ENCODE data around the gene MRPS23. TPM values are rescaled to one million over a fixed set of nuclear protein-coding genes. Genes with fewer than 3 reads are reported as not detected.

MRPS23 gene
- total RNA-seq, 1 experiment from 2014 or later: 133 TPM

DNA sequence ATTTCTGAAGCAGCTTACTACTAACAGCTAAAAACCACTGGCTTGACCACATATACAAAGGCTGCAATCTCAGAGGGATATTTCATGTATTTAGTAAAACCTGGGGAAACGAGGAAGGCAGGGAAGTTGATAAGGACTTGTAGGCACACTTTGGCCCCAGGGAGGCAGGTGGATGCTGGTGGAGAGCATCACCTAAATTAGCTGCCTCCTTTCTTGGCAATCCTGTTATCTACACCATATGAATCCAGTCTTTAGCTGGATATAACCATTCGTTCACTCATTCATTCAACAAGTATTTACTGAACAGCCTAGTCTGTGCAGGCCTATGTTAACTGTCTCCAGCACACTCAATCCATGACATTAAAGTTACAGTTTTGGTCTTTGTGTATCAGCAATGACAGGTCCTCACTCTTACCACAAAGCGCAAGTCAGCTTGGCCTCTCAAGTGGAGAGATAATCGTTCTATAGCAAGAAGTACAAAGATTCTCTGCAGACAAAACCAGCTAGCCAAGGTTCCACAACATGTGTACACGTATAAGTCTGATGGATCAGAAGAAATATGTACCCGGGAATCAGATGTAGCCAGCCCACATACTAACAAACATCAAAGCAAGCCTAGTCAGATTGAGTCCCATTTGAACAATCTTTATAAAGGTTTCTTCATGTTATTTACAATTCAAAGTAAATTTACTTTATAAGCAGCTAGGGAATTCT, 10.8 kb downstream of the MRPS23 start:
- no peak for DNase-seq (ENCODE audit: low read depth)

DNA sequence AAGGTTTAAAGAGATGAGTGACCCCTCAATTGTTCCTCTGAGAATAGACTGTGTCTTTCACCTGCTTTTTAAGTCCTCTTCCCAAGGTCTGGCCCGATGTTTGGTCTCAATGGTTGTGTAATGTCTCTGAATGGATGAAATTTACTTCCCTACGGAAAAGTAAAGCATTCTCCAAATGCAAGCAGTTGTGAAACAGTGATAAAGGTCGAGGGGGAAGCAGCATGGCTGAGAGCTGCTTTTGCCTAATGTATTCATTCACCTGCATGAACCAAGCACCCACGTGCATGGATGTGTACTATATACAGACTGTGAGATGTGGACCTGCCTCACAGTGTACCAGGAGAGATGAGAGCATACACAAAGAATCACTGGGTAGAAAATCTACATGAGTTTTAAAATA, 11.4 kb downstream of the MRPS23 start:
- no peak for DNase-seq (ENCODE audit: low read depth)

DNA sequence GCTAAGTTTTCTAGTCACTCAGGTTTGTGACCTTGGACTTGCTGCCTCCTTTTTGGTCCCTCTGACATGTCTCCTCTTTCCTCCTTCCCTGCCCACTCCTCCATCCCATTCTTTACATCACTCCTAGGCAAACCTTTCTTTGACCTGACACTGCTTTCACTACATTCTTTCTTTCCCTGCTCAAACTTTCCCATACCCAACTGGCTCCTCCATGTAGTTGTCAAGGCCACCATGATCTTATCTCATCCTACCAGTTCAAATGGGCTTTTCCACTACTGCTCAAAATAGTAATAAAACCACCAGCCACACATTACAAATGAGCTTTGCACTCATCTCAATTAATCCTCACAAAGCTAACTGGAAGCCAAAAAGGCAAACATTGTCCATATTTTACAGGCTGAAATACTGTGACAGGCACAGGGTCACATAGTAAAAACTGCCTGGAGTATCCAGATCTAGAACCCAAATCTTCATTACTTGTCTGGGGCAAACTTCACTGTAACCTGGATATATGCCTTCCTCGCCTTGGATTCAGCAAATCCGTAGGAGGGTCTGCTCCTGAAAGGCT, 14.4 kb downstream of the MRPS23 start:
- no peak for DNase-seq (ENCODE audit: low read depth)

DNA sequence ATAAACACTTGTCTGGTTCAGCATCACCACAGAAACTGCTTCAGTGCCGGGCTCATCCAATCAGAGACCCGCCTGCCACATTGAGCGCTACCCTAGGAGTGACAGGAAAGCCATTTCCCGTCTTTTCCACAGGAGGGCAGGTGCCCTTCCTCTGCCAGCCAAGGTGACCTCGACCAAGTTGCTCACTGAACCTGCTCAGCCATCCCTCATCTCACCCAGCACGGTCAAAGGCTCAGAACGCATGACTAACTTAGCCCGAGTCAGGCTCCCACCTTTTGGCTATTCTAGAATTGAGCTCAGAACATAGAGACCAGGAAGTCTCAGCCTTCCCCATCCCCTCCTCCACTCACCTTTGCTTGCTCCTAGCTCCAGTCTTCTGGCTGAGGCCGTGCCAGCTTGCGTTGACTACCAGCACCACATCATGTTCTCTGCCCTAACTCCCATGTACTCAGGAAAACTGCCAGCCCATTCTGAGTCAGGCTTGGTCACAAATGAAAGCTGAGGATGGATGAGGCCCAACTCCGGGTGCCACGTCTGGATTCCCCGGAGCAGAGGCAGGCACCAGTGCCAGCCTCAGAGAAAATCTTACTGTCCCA, 15.6 kb downstream of the MRPS23 start:
- DNase-seq (ENCODE audit: low read depth): peak; percentile 76

DNA sequence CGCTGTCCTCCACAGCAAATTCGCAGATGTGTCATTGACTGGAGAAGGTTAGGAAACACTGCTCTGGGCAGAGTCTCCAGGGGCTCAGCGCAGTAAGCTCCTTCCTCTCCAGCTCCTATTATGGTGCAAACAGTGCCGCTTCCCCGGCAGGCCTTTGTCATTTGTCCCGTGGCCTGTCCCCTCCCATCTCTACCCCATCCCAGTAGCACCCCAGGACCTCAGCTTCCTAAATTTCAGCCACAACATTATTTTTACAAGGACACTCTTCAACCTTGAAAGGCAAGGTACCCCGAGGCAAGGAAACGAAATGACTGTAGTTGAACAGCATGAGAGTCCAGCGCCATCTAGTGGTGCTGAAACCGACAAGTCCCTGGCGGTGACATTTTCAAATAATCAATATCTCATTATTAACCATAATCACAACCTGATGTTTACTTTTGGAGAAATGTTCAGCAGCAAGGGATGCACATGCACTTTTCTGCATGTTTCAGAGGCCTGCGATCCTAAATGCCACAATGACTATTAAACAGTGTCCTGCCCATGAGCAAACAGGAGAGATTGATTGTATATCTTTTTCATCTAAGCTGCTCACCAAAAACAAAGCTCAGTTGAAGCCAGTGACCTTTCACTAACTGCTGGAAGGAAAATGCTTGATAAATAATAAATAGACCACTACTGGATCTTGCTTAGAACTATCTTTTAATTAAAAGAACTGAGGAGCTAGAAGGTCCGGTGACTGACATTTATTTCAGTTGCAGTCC, 16.5 kb downstream of the MRPS23 start:
- DNase-seq (ENCODE audit: low read depth): no peak

DNA sequence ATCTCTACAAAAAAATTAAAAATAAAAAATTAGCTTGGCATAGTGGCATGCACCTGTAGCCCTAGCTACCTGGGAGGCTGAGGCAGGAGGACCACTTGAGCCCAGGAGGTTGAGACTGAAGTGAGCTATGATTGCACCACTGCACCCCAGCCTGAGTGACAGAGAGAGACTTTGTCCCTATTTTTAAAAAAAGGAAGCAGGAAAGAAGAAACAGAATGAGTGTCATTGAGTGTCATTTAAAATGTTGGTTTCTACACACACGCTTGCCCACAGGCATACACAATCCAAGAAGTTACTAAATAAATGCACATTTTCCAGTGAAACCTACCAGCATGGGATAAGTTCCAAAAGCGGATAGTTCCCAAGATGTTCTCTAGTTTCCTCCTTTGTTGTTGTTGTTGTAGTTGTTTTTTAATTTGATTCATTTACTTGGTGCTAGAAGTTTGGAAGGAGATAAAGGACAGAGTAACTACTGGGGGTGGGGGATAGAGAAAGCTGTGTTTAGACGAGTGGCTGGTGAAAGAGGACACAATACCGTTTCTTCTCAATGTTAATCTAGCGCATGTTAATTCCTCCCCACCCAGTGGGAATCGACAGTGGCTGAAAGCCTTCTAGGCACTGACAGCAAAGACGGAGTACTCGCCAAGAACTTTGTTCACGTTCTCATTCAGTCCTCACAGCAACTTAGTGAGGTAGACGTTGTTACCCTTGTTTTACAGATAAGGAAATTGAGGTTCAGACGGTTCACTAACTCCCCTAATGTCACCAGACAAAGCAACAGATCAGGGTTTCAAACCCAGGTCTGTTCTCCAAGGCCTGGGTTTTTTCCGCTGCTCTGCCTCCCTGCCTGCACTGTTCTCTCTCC, 17.3 kb downstream of the MRPS23 start:
- DNase-seq (ENCODE audit: low read depth): no peak

DNA sequence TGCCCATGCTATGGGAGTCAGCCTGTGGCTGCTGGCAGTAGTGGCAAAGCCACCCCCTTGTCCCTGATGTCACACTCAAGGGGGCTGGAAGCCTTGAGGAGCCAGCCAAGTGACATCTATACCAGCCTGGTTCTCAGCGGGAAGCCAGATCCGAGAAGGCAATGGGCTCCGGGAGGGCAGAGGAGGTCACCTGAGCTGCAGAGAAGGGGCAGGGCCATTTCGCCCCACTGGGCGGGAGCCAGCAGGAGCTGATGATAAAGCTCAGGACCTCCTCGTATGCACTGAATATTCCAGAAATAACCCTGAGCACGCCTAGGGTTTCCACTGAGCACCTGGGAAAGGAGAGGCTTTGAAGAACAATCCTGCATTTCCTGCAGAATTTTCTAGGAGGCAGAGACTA, 19.0 kb downstream of the MRPS23 start:
- no peak for DNase-seq (ENCODE audit: low read depth)

DNA sequence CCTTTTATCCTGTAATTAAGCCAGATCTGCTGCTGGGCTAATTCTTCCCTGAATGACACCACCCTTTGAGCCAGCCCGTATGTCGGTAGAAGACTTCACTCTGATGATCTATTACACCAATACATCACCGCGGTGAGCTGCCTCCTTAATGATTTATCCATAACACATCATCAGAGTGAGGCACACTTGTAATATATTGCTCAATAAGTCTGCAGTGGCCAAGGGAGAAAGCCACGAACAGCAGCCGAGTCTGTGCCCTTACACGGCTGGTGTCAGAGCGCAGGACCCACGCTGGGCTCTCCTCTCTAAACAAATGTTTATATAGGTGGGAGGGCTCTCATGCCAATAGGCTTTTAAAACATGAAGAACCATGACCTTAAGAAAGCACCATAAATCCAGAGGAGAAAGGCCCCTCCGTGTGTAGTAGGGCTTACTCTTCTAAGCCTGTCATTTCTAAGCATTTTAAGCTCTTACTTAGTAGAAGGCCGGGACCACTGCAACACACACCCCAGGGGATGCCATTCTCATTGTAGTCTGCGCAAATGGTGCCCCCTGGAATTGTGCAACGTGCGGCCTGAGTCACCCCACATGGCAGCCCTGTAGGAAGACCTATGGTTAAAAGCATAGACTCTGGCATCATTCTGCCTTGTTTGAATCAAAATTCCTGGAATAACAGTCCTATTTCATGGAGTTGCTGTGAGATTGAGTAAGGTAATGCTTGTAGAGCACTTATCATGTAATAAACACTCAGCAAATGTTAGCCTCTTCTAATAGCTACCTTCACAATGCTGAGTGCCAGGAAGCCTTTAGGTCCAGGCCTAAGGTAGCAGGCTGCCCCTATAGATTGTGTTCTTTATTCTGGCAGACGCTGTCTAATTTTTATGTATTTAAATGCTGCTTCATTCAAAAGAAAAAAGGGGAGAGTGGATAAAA, 26.1 kb downstream of the MRPS23 start:
- no peak for DNase-seq (ENCODE audit: low read depth)

DNA sequence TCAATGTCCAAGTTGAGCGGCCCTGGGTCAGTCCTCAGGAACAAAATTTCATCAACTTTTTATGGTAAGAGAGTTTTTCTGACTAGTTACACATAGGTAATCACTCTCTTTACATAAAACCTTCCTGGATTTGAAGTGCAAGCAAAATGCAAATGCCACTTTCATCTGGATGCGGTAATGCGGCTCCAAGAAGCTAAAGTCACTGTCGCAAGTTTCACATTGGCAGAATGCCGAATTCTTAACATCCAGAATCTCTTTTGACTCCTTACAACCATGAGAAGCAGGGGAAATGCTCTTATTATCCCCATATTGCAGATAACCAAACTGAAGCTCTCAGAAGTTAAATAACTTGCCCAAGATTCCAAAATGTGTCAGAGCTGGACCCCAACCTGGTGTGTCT, 30.0 kb downstream of the MRPS23 start:
- DNase-seq (ENCODE audit: low read depth): no peak

DNA sequence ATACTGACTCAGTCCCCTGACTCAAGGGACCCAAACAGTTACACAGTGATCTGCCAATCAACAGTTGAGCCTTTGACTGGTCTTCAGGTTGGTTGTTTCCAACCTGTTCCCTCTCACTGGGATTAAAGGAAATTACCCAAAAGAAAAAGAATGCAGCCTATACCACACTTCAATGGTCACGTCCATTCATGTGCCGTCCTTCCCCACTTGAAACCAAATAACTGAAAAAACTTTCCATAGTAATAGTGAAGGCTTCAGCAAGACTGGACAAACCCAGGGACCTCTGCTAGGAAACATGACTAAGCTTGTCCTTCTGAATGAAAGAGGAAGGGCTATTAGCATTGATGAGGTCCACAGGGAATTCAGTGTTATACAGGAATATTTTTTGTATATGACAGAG, 30.6 kb downstream of the MRPS23 start:
- DNase-seq (ENCODE audit: low read depth): peak; percentile 41

DNA sequence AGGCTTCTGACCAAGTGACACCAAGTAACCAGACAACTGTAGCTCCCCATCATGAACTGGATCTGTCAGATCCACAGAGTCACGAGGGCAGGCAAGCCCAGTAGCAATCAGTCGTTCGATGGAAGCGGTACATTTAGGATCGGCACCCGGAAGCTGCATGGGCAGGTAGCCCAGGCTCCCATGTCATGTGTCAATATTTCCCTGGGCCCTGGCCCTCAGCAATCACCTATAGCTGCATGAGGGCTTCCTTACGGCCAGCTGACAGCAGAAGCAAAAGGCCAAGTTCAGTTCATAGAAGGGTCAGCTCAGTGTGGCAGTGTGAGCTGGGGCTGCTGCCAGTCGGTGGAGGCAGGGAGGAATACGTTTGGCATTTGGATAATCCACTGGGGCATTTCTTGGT, 31.8 kb downstream of the MRPS23 start:
- no peak for DNase-seq (ENCODE audit: low read depth)

DNA sequence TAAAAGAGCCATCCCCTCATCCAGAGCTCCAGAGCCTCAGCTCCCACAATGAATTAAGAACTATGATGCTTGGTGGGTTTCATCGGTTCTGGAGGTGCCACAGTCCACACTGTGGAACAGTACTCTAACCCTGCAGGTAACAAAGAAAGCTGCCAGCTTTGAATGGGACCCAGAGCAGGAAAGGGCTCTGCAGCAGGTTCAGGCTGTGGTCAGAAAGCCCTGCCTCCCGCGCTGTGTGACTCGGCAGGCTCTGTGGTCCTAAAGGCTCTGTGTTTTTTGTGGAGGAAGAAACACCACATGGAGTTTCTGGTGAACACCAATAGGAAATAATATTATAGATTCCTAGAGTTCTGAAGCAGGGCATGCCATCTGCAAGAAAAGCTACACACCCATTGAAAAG, 32.5 kb downstream of the MRPS23 start:
- DNase-seq (ENCODE audit: low read depth): no peak

DNA sequence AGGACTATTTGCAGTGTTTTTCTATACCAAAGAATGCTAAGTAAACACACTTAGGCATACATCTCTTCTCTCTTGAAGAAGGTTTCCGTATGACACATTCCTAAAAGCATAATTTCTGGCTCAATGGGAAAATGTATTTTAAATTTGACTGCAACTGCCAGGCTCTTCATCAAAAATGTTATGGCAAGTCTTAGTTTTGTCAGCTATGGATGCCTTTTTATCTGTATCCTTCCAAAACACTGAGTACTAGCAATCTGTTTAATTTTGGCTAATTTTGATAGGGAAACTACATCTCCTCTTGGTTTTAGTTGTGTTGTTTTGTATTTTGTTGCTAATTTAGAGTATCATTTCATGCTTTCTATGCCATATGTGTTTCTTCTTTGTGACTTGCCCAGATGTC, 35.4 kb downstream of the MRPS23 start:
- DNase-seq (ENCODE audit: low read depth): no peak

DNA sequence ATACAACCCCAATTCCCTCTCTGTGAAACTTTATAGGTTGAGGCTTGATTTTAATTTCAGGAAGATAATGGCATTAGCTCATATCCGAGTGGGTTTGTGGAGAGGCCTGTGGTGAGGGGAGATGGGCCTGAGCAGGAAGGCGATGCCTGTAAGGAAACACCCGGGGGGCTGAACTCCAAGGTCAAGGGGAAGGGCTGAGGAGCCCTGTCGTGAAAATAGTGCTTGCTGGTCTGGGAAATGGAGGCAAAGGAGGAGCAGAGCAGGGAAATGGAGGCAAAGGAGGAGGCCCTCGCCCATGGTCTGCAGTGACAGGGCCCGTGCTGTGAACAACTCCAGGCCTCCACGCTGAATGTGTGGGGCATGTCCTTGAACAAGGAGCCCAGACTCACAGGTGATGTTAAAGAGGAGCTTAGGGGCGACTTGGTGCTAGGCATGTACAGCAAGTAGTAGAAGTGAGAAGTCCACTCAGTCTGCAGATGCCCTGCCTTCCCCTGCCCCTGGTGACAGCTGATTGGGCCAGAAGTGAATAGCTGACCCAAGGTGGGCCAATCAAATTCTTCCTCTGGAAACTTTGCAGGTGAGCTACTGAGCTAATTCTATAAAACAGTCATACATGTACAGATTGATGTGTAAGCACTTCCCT, 38.1 kb downstream of the MRPS23 start:
- no peak for DNase-seq (ENCODE audit: low read depth)

DNA sequence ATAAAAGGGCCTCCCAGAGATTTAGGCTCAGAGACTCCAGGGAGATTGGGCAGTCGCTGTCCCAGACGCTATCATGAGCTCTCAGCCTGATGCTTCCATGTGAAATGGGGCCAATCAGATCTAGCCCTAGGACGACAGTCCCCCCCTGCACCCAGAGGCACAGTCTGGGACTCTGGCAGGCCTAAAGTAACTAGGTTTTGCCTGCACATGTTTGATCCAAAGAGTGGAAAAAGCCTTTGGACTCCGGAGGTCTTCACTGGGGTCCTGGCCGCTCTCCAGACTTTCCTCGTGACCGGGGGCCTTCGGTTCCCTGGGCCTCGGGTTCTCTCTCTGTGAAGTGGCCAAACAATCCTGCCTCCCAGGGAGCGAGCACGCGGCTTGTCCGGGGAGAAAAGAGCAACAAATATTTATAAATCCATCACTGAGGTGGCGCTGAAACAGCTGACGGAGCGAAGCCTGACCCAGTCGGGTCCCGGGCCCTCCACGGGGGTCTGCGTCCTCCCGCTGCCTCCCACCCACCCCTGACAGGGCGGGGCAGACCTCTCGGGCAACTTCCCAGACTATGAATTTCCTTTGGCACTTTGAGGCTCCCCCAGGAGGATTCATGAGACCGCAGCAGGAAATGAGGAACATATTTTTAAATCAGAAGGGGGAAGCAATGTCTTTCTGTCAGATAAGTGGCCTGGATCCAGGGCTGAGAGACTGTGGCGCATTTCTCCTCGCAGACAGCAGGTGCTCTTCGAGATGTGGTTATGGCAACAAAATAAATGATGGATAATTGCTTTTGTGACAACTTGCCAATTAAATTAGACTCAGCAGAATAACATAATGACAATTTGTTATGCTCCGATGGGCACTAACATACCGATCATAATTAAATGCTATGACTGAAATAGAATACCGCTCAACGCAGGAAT, 38.9 kb downstream of the MRPS23 start:
- peak; percentile 63 for DNase-seq (ENCODE audit: low read depth)

DNA sequence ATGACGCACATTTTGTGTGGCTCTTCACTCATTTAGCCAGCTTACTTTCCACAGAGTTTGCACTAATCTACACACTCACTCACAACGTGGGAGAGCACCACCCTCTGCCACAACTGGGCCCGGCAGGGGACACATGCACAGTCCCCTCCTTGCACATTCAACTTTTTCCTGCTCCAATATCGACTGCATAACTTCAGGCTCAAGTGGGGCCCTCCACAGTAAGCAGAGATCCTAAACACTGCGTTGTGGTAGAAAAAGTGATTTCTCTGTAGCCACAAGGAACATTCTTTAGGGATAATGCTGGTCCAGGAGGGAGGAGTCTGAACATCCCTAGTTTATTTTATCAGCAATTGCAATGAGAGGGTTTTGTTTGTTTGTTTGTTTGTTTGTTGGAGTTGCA, 40.0 kb downstream of the MRPS23 start:
- DNase-seq (ENCODE audit: low read depth): no peak

DNA sequence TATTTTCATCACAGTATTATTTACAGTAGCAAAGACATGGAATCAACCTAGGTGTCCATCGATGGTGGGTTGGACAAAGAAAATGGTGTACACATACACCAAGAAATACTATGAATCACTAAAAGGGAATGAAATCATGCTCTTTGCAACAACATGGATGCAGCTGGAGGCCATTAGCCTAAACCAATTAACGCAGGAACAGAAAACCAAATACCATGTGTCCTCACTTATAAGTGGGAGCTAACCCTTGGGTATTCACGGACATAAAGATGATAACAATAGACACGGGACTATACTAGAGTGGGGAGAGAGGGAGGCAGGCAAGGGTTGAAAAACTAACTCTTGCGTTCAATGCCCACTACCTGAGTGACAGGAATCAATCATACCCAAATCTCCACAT, 41.0 kb downstream of the MRPS23 start:
- DNase-seq (ENCODE audit: low read depth): no peak

DNA sequence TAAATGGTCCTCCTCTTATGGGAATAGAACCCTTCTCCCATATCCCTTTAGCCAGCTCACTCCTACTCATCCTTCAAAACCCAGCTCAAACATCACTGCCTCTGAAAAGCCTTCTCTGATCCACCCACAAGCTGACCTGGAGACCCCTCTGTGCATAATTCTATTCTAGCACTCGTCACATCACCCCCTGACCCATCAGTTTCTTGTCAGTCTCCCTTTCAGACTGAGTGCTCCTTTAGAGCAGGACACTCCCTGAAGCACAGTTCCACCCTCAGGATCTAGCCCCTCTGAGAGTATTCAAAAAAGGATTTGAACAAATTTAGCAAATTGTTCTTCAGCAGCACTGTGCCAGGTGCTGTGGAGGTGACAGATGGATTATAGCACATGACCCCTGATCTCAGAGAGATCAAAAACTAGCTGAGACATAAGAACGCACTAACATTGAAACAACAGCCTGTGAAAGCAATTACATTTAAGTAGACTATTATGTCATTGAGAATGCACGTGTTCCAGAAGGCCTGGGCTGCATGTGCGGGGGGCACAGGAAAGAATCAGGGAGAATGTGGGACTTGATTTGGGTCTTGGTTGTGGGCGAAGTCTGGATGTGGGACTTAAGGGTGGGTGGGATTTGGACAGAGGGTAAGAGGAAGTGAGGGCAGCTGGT, 43.5 kb downstream of the MRPS23 start:
- DNase-seq (ENCODE audit: low read depth): no peak

Data from HT1080 (cell line).